PFSK-1 (cell line): ENCODE measurements around the gene MAST4.

Source experiments
- FOXP2 ChIP-seq: optimal IDR thresholded peaks from 2 replicates; pipeline ENCODE3; 2011; ENCODE audit warnings: borderline replicate concordance, control low read depth, inconsistent platforms; ENCODE audit not compliant: insufficient read depth; ENCODE audit errors: extremely low read length, extremely low read depth
- POLR2AphosphoS5 ChIP-seq: IDR thresholded peaks from 2 replicates; pipeline ENCODE4 v1.6.1; 2012; ENCODE audit warnings: low read depth, mild to moderate bottlenecking, control low read depth, low read length, moderate library complexity
- REST ChIP-seq, 2 experiments: IDR thresholded peaks; 2 replicates each; pipeline versions ENCODE4 v1.6.1 to v1.8.0; 2011 to 2012; ENCODE audit warnings: low read depth in 2 of 2, low read length in 2 of 2, control low read depth in 1 of 2, inconsistent platforms in 1 of 2, mild to moderate bottlenecking in 1 of 2, moderate library complexity in 1 of 2; ENCODE audit not compliant: insufficient read depth in 1 of 2
- SIN3A ChIP-seq: IDR thresholded peaks from 2 replicates; pipeline ENCODE4 v1.6.1; 2012; ENCODE audit warnings: mild to moderate bottlenecking, low read length, moderate library complexity, borderline replicate concordance; ENCODE audit not compliant: insufficient read depth
- TAF1 ChIP-seq: IDR thresholded peaks from 2 replicates; pipeline ENCODE4 v1.6.1; 2012; ENCODE audit warnings: low read length, control low read depth, borderline replicate concordance; ENCODE audit not compliant: insufficient read depth

GRCh38 chr5:67073045-67073680, 477.0 kb downstream of the MAST4 start:
- TF ChIP-seq REST (IDR thresholded peaks at IDR 0.05; ENCODE audit: insufficient read depth in 1 of 2, low read depth in 2 of 2, low read length in 2 of 2) = no peak
- TF ChIP-seq POLR2AphosphoS5 = no peak
- no peak for TF ChIP-seq FOXP2
- TF ChIP-seq TAF1 = no peak
- TF ChIP-seq SIN3A = no peak
